Endothelial cell of umbilical vein (primary cell): ENCODE results near the gene PRPF19.

Experiments used
- JUN ChIP-seq: IDR thresholded peaks from 2 replicates; pipeline ENCODE4 v1.6.1; 2011; ENCODE audit warnings: borderline replicate concordance, low read depth; ENCODE audit not compliant: insufficient read length, insufficient read depth
- POLR2AphosphoS5 ChIP-seq: IDR thresholded peaks from 2 replicates; pipeline ENCODE4 v1.6.1; 2012; ENCODE audit warnings: low read depth, mild to moderate bottlenecking, control low read depth, low read length, moderate library complexity; ENCODE audit not compliant: insufficient read depth

DNA sequence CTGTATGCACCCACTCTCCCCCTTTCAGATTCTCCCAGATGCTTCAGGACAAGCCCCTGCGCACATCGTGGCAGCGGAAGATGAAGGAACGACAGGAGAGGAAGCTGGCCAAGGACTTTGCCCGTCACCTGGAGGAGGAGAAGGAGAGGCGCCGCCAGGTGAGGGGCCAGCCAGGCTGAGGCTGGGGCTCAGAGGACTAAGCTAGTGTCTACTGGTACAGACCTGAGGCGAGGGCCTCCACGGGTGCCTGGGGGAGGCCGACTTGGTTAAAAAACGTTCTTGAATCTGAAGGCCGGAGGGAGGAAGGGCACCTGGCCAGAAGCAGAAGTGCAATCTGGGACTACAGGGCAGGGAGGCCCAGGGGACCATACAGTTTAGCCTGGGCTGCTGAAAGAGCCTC is 58.5 kb downstream of the PRPF19 start:
- no peak for TF ChIP-seq POLR2AphosphoS5
- no peak for TF ChIP-seq JUN
